ENCODE measurements around the gene SAYSD1. TPM values are rescaled to one million over a fixed set of nuclear protein-coding genes. Genes with fewer than 3 reads are reported as not detected.
A peak's percentile ranks its signal among the peaks of the same experiment; 100 is the strongest.

The SAYSD1 gene
- total RNA-seq, 3 donors from 2014 or later (not counting 1 experiment from before 2014, with no cell fraction given) = 11.3 to 13.1 (median 11.5) TPM

GRCh38 chr6:39079197-39080125, 35.5 kb downstream of the SAYSD1 start:
- no peak overlapping the region for H3K4me3 Mint-ChIP-seq

GRCh38 chr6:39078695-39079094, 36.3 kb downstream of the SAYSD1 start:
- Mint-ChIP-seq H3K4me1 (no peaks in the 10 kb centered on the region), H3K9me3 (no peaks in the 10 kb centered on the region), H3K36me3 (no peaks in the 10 kb centered on the region), H3K27ac (no peak overlapping the region), H3K27me3 (ENCODE audit: low read depth in 2 of 2) (no peaks in the 10 kb centered on the region), H3K4me3 (no peak overlapping the region)
- Histone ChIP-seq H3K36me3 (ENCODE audit: control insufficient read depth, insufficient read depth, low read length) (no peaks in the 10 kb centered on the region), H3K4me1 (ENCODE audit: control insufficient read depth, insufficient read depth, low read length) (no peaks in the 10 kb centered on the region), H3K4me3 (ENCODE audit: low read length) (no peak overlapping the region), H3K27ac (ENCODE audit: low read length) (no peak overlapping the region), H3K9me3 (ENCODE audit: control insufficient read depth, insufficient read depth, low read length) (no peaks in the 10 kb centered on the region), H3K27me3 (ENCODE audit: control insufficient read depth, insufficient read depth, low read length) (no peaks in the 10 kb centered on the region)
- WGBS (ENCODE audit: insufficient coverage) = 100% methylated on average over 3 of the region's 3 CpGs
- DNase-seq = peak in 1 of 2 donors; percentile 6
- intact Hi-C loops (cut with micrococcal nuclease) = no loop called here
- TF ChIP-seq CTCF (IDR thresholded peaks at IDR 0.05) = no peak
- no peak for ATAC-seq

More at GRCh38 chr6:39079197-39080125, 35.5 kb downstream of the SAYSD1 start:
- H3K27me3 ChIP-seq (ENCODE audit: control insufficient read depth, insufficient read depth, low read length) = no peaks in the 10 kb centered on the region
- no peaks in the 10 kb centered on the region for H3K4me1 ChIP-seq (ENCODE audit: control insufficient read depth, insufficient read depth, low read length)
- H3K36me3 ChIP-seq (ENCODE audit: control insufficient read depth, insufficient read depth, low read length) = no peaks in the 10 kb centered on the region
- ATAC-seq = peak in 1 of 3 donors; percentile 21
- WGBS (ENCODE audit: insufficient coverage) = 84% methylated on average over 8 of the region's 8 CpGs
- no peaks in the 10 kb centered on the region for H3K9me3 ChIP-seq (ENCODE audit: control insufficient read depth, insufficient read depth, low read length)
- H3K4me3 ChIP-seq (ENCODE audit: low read length) = no peak overlapping the region
- Mint-ChIP-seq H3K9me3 (no peaks in the 10 kb centered on the region), H3K27ac (no peak overlapping the region), H3K36me3 (no peaks in the 10 kb centered on the region), H3K4me1 (no peaks in the 10 kb centered on the region), H3K27me3 (ENCODE audit: low read depth in 2 of 2) (no peaks in the 10 kb centered on the region)
- DNase-seq = peak in 1 of 2 donors; percentile 2
- intact Hi-C loops (cut with micrococcal nuclease) = no loop called here
- TF ChIP-seq CTCF (IDR thresholded peaks at IDR 0.05) = no peak
- no peak overlapping the region for H3K27ac ChIP-seq (ENCODE audit: low read length)

GRCh38 chr6:39077882-39078594, 36.9 kb downstream of the SAYSD1 start:
- H3K27ac ChIP-seq (ENCODE audit: low read length) = no peak overlapping the region
- Mint-ChIP-seq H3K9me3 (no peaks in the 10 kb centered on the region), H3K4me3 (no peak overlapping the region), H3K36me3 (no peaks in the 10 kb centered on the region), H3K4me1 (no peaks in the 10 kb centered on the region), H3K27me3 (ENCODE audit: low read depth in 2 of 2) (no peaks in the 10 kb centered on the region), H3K27ac (no peak overlapping the region)
- H3K4me1 ChIP-seq (ENCODE audit: control insufficient read depth, insufficient read depth, low read length) = no peaks in the 10 kb centered on the region
- no peaks in the 10 kb centered on the region for H3K36me3 ChIP-seq (ENCODE audit: control insufficient read depth, insufficient read depth, low read length)
- H3K9me3 ChIP-seq (ENCODE audit: control insufficient read depth, insufficient read depth, low read length) = no peaks in the 10 kb centered on the region
- ATAC-seq (no peak), DNase-seq (peak in 1 of 2 donors; percentile 10)
- intact Hi-C loops (cut with micrococcal nuclease) = no loop called here
- WGBS (ENCODE audit: insufficient coverage) = 85% methylated on average over 11 of the region's 11 CpGs
- H3K4me3 ChIP-seq (ENCODE audit: low read length) = no peak overlapping the region
- no peak for TF ChIP-seq CTCF (IDR thresholded peaks at IDR 0.05)
- no peaks in the 10 kb centered on the region for H3K27me3 ChIP-seq (ENCODE audit: control insufficient read depth, insufficient read depth, low read length)

Measured in natural killer cell (primary cell).